Astrocyte of the hippocampus (primary cell): ENCODE measurements around the gene WIPI1.

Experiments
- DNase-seq: peaks from one replicate; pipeline ENCODE4 v3.0.0; 2011; ENCODE audit warnings: low read depth, low spot score

Gene WIPI1

GRCh38 chr17:68460715-68461114 lies 3.4 kb upstream of the WIPI1 start:
- DNase-seq, result no peak

GRCh38 chr17:68460146-68460545 lies 2.9 kb upstream of the WIPI1 start:
- DNase-seq, result no peak

GRCh38 chr17:68459037-68459639 lies 1.8 kb upstream of the WIPI1 start:
- DNase-seq, result no peak

- DNase-seq, result no peak
These were observed 1.2 kb upstream of the WIPI1 start for GRCh38 chr17:68458260-68459036.

GRCh38 chr17:68457539-68458259 lies 403 bp upstream of the WIPI1 start:
- peak; percentile 100 for DNase-seq

- peak; percentile 92 for DNase-seq
These were observed 743 bp downstream of the WIPI1 start for GRCh38 chr17:68456339-68457167.

GRCh38 chr17:68455901-68456338 lies 1.4 kb downstream of the WIPI1 start:
- DNase-seq, result no peak

GRCh38 chr17:68453991-68454665 lies 3.2 kb downstream of the WIPI1 start:
- no peak for DNase-seq

- no peak for DNase-seq
These were observed 4.5 kb downstream of the WIPI1 start for GRCh38 chr17:68452724-68453290.

- no peak for DNase-seq
These were observed 5.5 kb downstream of the WIPI1 start for GRCh38 chr17:68451670-68452354.

GRCh38 chr17:68450801-68451200 lies 6.5 kb downstream of the WIPI1 start:
- DNase-seq, result no peak

- DNase-seq, result no peak
These were observed 6.9 kb downstream of the WIPI1 start for GRCh38 chr17:68450391-68450790.

GRCh38 chr17:68449021-68449739 lies 8.1 kb downstream of the WIPI1 start:
- no peak for DNase-seq

- DNase-seq, result no peak
These were observed 10.7 kb downstream of the WIPI1 start for GRCh38 chr17:68446626-68447041.

- no peak for DNase-seq
These were observed 11.6 kb downstream of the WIPI1 start for GRCh38 chr17:68445671-68446070.

GRCh38 chr17:68443972-68444464 lies 13.3 kb downstream of the WIPI1 start:
- DNase-seq, result no peak

- DNase-seq, result no peak
These were observed 16.1 kb downstream of the WIPI1 start for GRCh38 chr17:68441070-68441770.

- DNase-seq, result no peak
These were observed 16.8 kb downstream of the WIPI1 start for GRCh38 chr17:68440526-68440925.
